ENCODE data around the gene EFNA1.

Gene EFNA1

GRCh38 chr1:155134880-155135414, 7.3 kb downstream of the EFNA1 start (continued):
- TF ChIP-seq ZNF645 (tag by site-specific recombination; IDR thresholded peaks at IDR 0.05) = no peak
- no peak for TF ChIP-seq ZNF26 (tag by site-specific recombination; IDR thresholded peaks at IDR 0.05)
- no peak for TF ChIP-seq ZSCAN5A (tag by site-specific recombination; IDR thresholded peaks at IDR 0.05)
- TF ChIP-seq ZSCAN30 (tag by site-specific recombination; IDR thresholded peaks at IDR 0.05) = no peak
- no peak for TF ChIP-seq ZNF776 (tag by site-specific recombination; IDR thresholded peaks at IDR 0.05; ENCODE audit: borderline replicate concordance)
- TF ChIP-seq REST (tag by site-specific recombination; IDR thresholded peaks at IDR 0.05) = no peak
- no peak; the same call in 1 of the 2 replicates for TF ChIP-seq ZNF513 (tag by site-specific recombination; IDR thresholded peaks at IDR 0.05)
- TF ChIP-seq ZNF239 (tag by site-specific recombination; IDR thresholded peaks at IDR 0.05) = no peak
- no peak for TF ChIP-seq ZBTB7A (tag by site-specific recombination; IDR thresholded peaks at IDR 0.05; ENCODE audit: low read depth)
- peak; percentile 11; the same call in 1 of the 2 replicates for TF ChIP-seq ZNF341 (tag by site-specific recombination; IDR thresholded peaks at IDR 0.05; ENCODE audit: low read depth)
- TF ChIP-seq ZNF837 (tag by site-specific recombination; IDR thresholded peaks at IDR 0.05) = no peak
- no peak for TF ChIP-seq ZBTB49 (tag by site-specific recombination; IDR thresholded peaks at IDR 0.05; ENCODE audit: low read depth)
- TF ChIP-seq PRDM6 (tag by site-specific recombination; IDR thresholded peaks at IDR 0.05) = no peak
- no peak for TF ChIP-seq ZNF274 (IDR thresholded peaks at IDR 0.05; ENCODE audit: low read length)
- no peak for TF ChIP-seq ZNF274 (tag by site-specific recombination; IDR thresholded peaks at IDR 0.05; ENCODE audit: borderline replicate concordance)
- TF ChIP-seq ZBTB8A (tag by site-specific recombination; IDR thresholded peaks at IDR 0.05) = no peak
- no peak for TF ChIP-seq OSR2 (tag by site-specific recombination; IDR thresholded peaks at IDR 0.05)
- TF ChIP-seq ZBTB17 (tag by site-specific recombination; IDR thresholded peaks at IDR 0.05) = peak; percentile 44
- TF ChIP-seq ZNF423 (tag by site-specific recombination; IDR thresholded peaks at IDR 0.05) = no peak
- TF ChIP-seq ZBTB26 (tag by site-specific recombination; optimal IDR thresholded peaks at IDR 0.05) = no peak
- TF ChIP-seq ZBTB44 (tag by site-specific recombination; IDR thresholded peaks at IDR 0.05) = no peak
- TF ChIP-seq ZNF114 (tag by site-specific recombination; IDR thresholded peaks at IDR 0.05) = no peak
- TF ChIP-seq ZNF24 (tag by site-specific recombination; IDR thresholded peaks at IDR 0.05) = no peak

Measured in HEK293 (cell line).